Peyer's patch (tissue), 4 donors: ENCODE measurements around the gene SDHAF1.

Experiments
- CTCF ChIP-seq, 6 experiments: fragments of 450-650 bp in 4 of 6; fragments of 200-600 bp in 2 of 6; sonication (generic) in 1 of 6; IDR thresholded peaks; one replicate each; pipeline ENCODE4 v1.5.1; 2017 to 2019; ENCODE audit warnings: antibody characterized with exemption in 6 of 6, mild to moderate bottlenecking in 3 of 6, moderate library complexity in 1 of 6
- POLR2A ChIP-seq, 2 donors: fragments of 450-650 bp; IDR thresholded peaks; one replicate each; pipeline ENCODE4 v1.5.1; 2017; ENCODE audit warnings: antibody characterized with exemption in 2 of 2, mild to moderate bottlenecking in 2 of 2, moderate library complexity in 2 of 2

DNA sequence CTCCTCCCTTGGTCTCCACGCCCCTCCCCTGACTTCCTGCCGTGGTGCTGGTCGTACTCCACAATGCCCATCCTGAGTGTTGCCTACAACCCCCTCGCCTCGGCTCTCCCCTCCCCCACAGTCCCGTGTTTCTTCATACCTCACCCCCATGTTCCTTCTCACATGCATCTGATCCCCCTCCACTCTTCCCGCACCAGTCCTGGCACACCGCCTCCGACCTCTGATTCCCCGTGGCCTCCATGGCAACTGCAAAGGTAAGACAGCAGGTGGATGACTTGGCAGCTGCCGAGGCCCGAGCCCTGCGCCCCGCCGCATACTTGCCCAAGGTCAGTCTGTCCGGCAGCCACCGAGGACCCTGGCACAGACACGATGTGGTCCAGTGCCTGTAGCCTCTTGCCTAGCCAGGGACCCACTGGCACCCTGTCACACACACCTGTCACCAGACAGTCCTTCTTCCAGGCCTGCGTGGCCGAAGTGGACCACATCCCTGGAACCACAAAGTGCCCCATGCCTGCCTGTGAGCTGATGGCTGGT is 16.1 kb upstream of the SDHAF1 start:
- TF ChIP-seq CTCF (IDR thresholded peaks at IDR 0.05) = no peak
- no peak for TF ChIP-seq POLR2A (IDR thresholded peaks at IDR 0.05)
